ENCODE data around the gene IZUMO4.

DNA sequence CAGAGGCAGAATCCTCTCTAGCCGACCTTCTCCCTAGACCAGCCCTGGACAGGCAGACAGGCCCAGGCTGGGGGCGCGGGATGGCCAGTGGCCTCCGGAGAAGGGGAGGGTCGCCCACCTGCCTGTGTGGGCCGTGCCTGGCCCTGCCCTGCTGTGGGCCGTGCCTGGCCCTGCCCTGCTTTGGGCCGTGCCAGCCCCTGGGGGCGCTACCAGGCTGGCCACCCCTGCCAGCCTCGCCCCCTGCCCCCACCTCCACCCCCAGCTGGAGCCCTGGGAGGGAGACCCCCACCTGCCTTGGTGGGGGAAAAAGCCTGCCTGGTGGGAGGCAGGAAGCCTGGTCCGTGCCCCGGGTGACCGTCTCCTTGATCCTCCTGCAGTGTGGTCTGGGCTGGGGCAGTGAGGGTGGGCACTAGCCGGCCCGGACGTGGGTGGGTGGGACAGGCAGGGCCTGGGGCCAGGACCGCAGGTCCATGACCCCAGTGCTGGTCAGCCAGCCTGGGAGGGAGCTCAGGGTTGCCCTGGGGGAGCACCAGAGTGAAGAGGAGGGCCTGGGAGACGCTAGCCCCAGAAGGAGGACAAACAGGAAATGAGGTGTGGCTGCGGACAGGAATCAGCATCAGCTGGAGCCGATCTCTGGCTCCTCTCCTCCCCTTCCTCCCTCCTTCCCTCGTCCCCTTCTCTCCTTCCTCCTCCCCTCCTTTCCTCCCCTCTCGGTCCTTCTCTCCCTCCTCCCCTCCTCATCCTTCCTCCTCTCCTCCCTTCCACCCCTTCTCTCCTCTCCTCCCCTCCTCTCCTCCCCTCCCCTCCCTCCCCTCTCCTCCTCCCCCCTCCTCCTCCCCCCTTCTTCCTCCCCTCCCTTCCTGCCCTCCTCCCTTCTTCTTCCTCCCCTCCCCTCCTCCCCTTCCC lies 40.5 kb upstream of the IZUMO4 start:
- TF ChIP-seq GATA2 (IDR thresholded peaks at IDR 0.05; ENCODE audit: low read depth, low read length) (no peak), GATA3 (IDR thresholded peaks at IDR 0.05; ENCODE audit: low read depth, low read length) (no peak)

All from SH-SY5Y (cell line).